Progenitor cell of endocrine pancreas (in vitro differentiated cells): ENCODE measurements around the gene METTL24. TPM values are rescaled to one million over a fixed set of nuclear protein-coding genes. Genes with fewer than 3 reads are reported as not detected.

Experiments used
- DNase-seq: peaks from one replicate; pipeline ENCODE4 v3.0.0; 2021; ENCODE audit warnings: low spot score; ENCODE audit not compliant: unreplicated experiment
- H3K27ac Mint-ChIP-seq: 2 replicates; pipeline ENCODE4 v1.8.0; 2021; ENCODE audit warnings: mild to moderate bottlenecking, moderate library complexity, mixed read lengths
- H3K27me3 Mint-ChIP-seq: 2 replicates; pipeline ENCODE4 v1.8.0; 2021; ENCODE audit warnings: mixed read lengths
- H3K36me3 Mint-ChIP-seq: 2 replicates; pipeline ENCODE4 v1.8.0; 2022; ENCODE audit warnings: mixed read lengths; ENCODE audit not compliant: insufficient read depth
- H3K4me1 Mint-ChIP-seq: 2 replicates; pipeline ENCODE4 v1.8.0; 2021; ENCODE audit warnings: low read depth, mixed read lengths
- H3K4me3 Mint-ChIP-seq: 2 replicates; pipeline ENCODE4 v1.8.0; 2021; ENCODE audit warnings: low read depth, mild to moderate bottlenecking, moderate library complexity, mixed read lengths
- H3K9me3 Mint-ChIP-seq: 2 replicates; pipeline ENCODE4 v1.8.0; 2021; ENCODE audit warnings: low read depth, mixed read lengths
- total RNA-seq: library from RNA; stranded (reverse); gene quantifications from 2 replicates; pipeline ENCODE4 v1.2.1, GENCODE V29; 2021
- TF ChIP-seq, protein P1 (sequence below): fragments of 200-600 bp; sonication (generic); IDR thresholded peaks from one replicate; pipeline ENCODE4 v1.5.0; 2021; ENCODE audit warnings: antibody characterized with exemption, mild to moderate bottlenecking; ENCODE audit not compliant: unreplicated experiment

METTL24 gene
- total RNA-seq, 1 donor from 2014 or later = 10.0 TPM

DNA sequence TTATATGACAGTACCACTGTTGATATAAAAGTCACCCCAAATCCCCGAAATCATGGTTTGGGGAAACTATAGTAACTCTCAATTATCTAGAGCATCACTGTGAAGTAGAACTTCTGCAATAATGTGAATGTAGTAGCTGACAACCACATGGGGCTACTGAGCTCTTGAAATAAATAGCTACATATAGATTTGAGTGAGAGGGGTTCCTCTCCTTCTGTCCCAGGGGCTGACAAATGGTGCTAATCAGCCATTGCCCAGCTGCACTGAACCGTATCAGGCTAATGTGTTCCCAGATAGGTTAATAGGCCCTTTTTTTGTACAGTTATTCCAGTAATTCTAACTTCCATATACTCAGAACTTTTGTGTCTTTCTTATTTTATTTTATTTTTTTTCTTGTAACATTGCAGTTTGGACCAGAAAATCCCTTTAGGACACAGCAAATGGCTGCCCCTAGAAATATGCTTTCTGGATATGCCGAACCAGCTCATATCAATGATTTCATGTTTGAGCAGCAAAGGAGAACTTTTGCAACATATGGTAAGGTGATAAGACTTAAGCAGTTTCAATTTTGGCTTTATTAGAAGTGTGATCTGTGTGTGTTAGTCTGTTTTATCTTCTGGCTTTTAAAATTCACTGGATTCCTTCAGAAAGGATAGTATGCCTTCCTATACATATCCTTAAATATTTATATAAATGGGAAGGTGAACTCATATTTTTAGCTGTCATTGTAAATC, 156.8 kb downstream of the METTL24 start:
- Mint-ChIP-seq H3K27me3 (no peaks in the 10 kb centered on the region), H3K36me3 (peaks cover 3% of the 10 kb centered on the region), H3K4me3 (no peak overlapping the region), H3K9me3 (no peaks in the 10 kb centered on the region), H3K27ac (no peak overlapping the region), H3K4me1 (peaks cover 10% of the 10 kb centered on the region)
- no peak for DNase-seq
- TF ChIP-seq, protein P1, sequence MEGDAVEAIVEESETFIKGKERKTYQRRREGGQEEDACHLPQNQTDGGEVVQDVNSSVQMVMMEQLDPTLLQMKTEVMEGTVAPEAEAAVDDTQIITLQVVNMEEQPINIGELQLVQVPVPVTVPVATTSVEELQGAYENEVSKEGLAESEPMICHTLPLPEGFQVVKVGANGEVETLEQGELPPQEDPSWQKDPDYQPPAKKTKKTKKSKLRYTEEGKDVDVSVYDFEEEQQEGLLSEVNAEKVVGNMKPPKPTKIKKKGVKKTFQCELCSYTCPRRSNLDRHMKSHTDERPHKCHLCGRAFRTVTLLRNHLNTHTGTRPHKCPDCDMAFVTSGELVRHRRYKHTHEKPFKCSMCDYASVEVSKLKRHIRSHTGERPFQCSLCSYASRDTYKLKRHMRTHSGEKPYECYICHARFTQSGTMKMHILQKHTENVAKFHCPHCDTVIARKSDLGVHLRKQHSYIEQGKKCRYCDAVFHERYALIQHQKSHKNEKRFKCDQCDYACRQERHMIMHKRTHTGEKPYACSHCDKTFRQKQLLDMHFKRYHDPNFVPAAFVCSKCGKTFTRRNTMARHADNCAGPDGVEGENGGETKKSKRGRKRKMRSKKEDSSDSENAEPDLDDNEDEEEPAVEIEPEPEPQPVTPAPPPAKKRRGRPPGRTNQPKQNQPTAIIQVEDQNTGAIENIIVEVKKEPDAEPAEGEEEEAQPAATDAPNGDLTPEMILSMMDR = no peak

DNA sequence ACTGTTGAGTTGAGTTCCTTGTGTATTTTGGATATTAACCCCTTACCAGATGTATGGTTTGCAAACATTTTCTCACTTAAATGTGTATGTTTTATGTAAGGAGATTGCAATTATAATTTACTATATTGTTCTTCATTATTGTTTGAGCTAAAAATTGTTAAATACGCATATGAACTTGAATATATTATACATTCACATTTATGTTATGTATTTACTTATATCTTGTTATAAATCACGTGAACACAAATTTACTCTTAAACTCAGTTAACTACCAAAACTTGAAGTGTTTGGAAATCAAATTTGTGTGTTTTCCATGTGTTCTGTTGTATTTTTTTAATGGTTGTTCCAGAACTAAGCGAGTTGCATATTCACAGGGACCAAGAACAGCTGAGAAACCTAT, 159.6 kb downstream of the METTL24 start:
- DNase-seq = no peak
- H3K27me3 Mint-ChIP-seq = no peaks in the 10 kb centered on the region
- peaks cover 5% of the 10 kb centered on the region for H3K36me3 Mint-ChIP-seq
- H3K4me1 Mint-ChIP-seq = peaks cover 10% of the 10 kb centered on the region
- H3K9me3 Mint-ChIP-seq = no peaks in the 10 kb centered on the region
- TF ChIP-seq, protein P1 = no peak
- H3K27ac Mint-ChIP-seq = no peak overlapping the region
- H3K4me3 Mint-ChIP-seq = no peak overlapping the region

DNA sequence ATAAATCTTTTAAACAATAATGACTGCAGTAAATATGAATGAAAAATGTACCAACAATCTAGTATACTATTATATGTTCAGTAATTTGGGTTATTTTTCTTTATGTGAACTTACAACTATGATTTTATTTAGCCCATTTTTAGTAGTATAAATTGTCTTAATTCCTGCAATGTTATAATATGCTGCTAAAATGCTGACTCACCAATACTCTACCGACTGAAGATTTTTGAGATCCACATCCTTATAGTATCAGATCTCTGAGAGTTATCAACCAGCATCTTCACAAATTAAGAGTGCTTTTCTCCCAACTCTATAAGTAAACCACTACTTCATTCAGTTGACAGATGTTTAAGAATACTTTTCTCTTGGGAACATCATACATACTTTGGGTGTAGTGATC, 161.3 kb downstream of the METTL24 start:
- H3K4me1 Mint-ChIP-seq = peaks cover 10% of the 10 kb centered on the region

DNA sequence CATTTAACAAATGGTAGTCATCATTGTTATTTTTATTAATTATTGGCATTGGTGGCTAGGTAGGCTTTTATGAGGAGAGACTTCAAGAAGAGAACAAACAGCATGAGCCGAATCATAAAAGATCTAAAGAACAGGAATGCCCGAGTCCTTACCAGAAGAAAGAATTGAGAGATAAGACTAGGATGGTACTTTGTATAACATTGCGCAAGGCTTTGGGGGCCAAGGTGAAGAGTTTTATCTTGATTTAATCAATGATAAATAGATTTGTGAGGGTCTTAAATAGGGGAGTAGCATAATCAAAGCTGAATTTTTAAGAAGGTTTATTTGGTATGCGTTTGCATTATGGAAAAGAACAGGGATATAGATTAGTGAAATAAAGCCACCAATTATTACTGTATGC, 162.5 kb downstream of the METTL24 start:
- Mint-ChIP-seq H3K36me3 (peaks cover 5% of the 10 kb centered on the region), H3K4me3 (no peak overlapping the region), H3K27me3 (no peaks in the 10 kb centered on the region), H3K4me1 (peaks cover 1% of the 10 kb centered on the region), H3K9me3 (no peaks in the 10 kb centered on the region), H3K27ac (no peak overlapping the region)
- no peak for DNase-seq
- TF ChIP-seq, protein P1 = no peak

More for the DNA sequence above, 161.3 kb downstream of the METTL24 start:
- no peak for DNase-seq
- no peaks in the 10 kb centered on the region for H3K27me3 Mint-ChIP-seq
- H3K4me3 Mint-ChIP-seq = no peak overlapping the region
- H3K9me3 Mint-ChIP-seq = no peaks in the 10 kb centered on the region
- peaks cover 5% of the 10 kb centered on the region for H3K36me3 Mint-ChIP-seq
- H3K27ac Mint-ChIP-seq = no peak overlapping the region
- TF ChIP-seq, protein P1 = no peak

Other genes starting within 250 kb of the METTL24 start
- gene WASF1, start 178.7 kb downstream of the METTL24 start, total RNA-seq = 45.6 and 46.4 TPM in 2 replicates
- 21.5 and 24.9 TPM in 2 replicates for gene CDC40, start 177.9 kb downstream of the METTL24 start, total RNA-seq
- not detected in 2 replicates for gene DDO, start 57.2 kb upstream of the METTL24 start, total RNA-seq
- gene SLC22A16, start 118.3 kb upstream of the METTL24 start, total RNA-seq = not detected in 2 replicates